Epithelial cell of proximal tubule (primary cell): Measurements from ENCODE around the gene DNAAF5. TPM values are rescaled to one million over a fixed set of nuclear protein-coding genes. Genes with fewer than 3 reads are reported as not detected.
A peak's percentile ranks its signal among the peaks of the same experiment; 100 is the strongest.

Experiments used
- DNase-seq: peaks from one replicate; pipeline ENCODE4 v3.0.0-alpha.2; 2011; ENCODE audit warnings: low read depth
- H3K4me3 ChIP-seq: 2 replicates; pipeline ENCODE4 v1.5.1; 2011; ENCODE audit warnings: low read depth, mild to moderate bottlenecking, low read length
- total RNA-seq: library from RNA; depleted of rRNA; stranded (reverse); fragments of >200 nt; gene quantifications from 2 replicates; pipeline ENCODE4 v1.2.3, GENCODE V29; 2015
- TF ChIP-seq, protein P1 (sequence below): conservative IDR thresholded peaks from 2 replicates; pipeline ENCODE4 v1.5.1; 2012; ENCODE audit warnings: low read depth, mild to moderate bottlenecking, low read length

The DNAAF5 gene
- total RNA-seq, 1 donor from 2014 or later: 64.1 TPM

- TF ChIP-seq, protein P1, sequence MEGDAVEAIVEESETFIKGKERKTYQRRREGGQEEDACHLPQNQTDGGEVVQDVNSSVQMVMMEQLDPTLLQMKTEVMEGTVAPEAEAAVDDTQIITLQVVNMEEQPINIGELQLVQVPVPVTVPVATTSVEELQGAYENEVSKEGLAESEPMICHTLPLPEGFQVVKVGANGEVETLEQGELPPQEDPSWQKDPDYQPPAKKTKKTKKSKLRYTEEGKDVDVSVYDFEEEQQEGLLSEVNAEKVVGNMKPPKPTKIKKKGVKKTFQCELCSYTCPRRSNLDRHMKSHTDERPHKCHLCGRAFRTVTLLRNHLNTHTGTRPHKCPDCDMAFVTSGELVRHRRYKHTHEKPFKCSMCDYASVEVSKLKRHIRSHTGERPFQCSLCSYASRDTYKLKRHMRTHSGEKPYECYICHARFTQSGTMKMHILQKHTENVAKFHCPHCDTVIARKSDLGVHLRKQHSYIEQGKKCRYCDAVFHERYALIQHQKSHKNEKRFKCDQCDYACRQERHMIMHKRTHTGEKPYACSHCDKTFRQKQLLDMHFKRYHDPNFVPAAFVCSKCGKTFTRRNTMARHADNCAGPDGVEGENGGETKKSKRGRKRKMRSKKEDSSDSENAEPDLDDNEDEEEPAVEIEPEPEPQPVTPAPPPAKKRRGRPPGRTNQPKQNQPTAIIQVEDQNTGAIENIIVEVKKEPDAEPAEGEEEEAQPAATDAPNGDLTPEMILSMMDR: no peak
- peak overlapping the region; percentile 9 for H3K4me3 ChIP-seq
- DNase-seq: peak; percentile 82
These were observed 105.2 kb downstream of the DNAAF5 start for GRCh38 chr7:831596-832166.

GRCh38 chr7:832167-832967, 105.9 kb downstream of the DNAAF5 start, which contains the start of gene SUN1:
SUN1 (plus strand) TSS chr7:832476; CDS start chr7:832525, 49 bp downstream.
- peak; percentile 76 for DNase-seq
- peak within 1 kb of the TSS; percentile 9 for H3K4me3 ChIP-seq

DNA sequence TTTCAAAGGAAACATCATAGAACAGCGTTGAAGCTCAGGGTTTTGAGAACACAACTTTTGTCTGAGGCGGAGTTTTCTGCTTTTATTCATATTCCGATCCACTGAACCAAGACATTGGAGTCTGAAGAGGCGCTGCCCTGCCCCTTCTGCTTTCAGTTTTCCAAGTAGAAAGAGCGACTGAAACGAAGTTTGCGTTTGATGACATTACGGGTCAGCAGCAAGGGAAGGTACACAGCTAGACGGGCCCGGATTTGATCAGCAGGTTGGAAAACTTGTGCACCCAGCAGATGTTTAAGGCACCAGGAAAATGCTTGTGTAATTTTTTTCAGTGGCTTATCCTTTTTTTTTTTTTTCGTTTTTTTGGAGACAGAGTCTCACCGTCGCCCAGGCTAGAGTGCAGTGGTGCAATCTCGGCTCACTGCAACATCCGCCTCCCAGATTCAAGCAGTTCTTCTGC, 106.5 kb downstream of the DNAAF5 start:
- no peak for DNase-seq
- no peak overlapping the region for H3K4me3 ChIP-seq

More at GRCh38 chr7:832167-832967, 105.9 kb downstream of the DNAAF5 start, which contains the start of gene SUN1:
- TF ChIP-seq, protein P1: no peak

DNA sequence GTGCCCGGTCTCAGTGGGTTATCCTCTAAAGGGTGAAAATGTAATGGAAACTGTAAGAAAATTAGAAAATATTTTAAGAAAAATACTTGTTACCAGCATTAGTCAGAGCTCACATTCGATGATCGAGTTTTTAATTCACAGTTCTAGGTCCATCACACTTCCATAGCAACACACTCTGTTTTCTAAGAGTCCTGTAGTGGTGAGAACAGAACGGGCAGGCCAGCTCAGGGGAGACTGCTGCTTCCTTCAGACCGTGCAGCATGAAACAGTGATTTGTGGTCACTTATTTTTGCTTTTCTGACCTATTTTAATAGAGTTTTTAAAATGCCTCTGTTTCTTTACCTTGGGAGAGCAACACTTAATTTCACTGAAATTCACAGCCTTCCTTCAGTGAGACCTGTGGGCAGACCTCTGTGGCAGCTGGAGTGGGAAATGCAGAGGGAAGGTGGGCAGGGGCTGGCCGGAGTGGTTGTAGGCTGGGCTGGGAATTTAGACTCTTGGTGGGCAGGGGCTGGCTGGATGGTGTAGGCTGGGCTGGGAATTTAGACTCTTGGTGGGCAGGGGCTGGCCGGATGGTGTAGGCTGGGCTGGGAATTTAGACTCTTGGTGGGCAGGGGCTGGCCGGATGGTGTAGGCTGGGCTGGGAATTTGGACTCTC, 107.2 kb downstream of the DNAAF5 start:
- TF ChIP-seq, protein P1: no peak
- H3K4me3 ChIP-seq: no peak overlapping the region
- DNase-seq: no peak

More for the DNA sequence above, 106.5 kb downstream of the DNAAF5 start:
- TF ChIP-seq, protein P1: no peak

- DNase-seq: no peak
- no peak overlapping the region for H3K4me3 ChIP-seq
- TF ChIP-seq, protein P1: no peak
These were observed 107.8 kb downstream of the DNAAF5 start for GRCh38 chr7:834277-834676.

DNA sequence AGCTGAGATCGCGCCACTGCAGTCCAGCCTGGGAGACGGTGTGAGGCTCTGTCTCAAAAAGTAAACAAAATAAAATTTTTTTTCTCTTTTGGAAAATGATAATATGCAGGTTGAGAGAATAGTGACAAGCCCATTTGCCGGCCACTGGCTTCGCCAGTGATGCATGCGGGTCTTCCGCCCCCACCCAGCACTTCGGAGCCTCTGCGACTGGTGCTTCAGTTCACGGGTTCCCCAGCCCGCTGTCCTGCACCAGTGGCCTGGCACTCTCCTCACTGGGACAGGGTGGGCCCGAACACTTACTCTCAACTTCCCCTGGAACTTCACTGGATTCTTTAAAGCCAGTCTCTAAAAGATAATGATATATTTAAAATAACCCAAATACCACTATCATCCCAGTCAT, 108.5 kb downstream of the DNAAF5 start:
- TF ChIP-seq, protein P1: no peak
- DNase-seq: no peak
- H3K4me3 ChIP-seq: no peak overlapping the region
